DND-41 (cell line): ENCODE results near the gene OR4D9.

ENCODE experiments used
- CTCF ChIP-seq: IDR thresholded peaks from 2 replicates; pipeline ENCODE4 v1.5.1; 2012; ENCODE audit warnings: borderline replicate concordance, low read length, moderate library complexity, mild to moderate bottlenecking; ENCODE audit not compliant: poor library complexity, severe bottlenecking; ENCODE audit errors: extremely low read depth
- EZH2 ChIP-seq: IDR thresholded peaks from 3 replicates; pipeline ENCODE4 v1.6.1; 2012; ENCODE audit warnings: borderline replicate concordance, low read depth, mild to moderate bottlenecking, moderate library complexity, low read length, inconsistent platforms; ENCODE audit not compliant: severe bottlenecking

- TF ChIP-seq CTCF (no peak), EZH2 (no peak)
Observed at GRCh38 chr11:59552844-59553243, 41.5 kb downstream of the OR4D9 start.
